Loucy (cell line): ENCODE results near the gene SLC48A1.
A peak's percentile ranks its signal among the peaks of the same experiment; 100 is the strongest.

Source experiments
- H2AFZ ChIP-seq: fragments of 200-600 bp; sonication (generic); 2 replicates; pipeline ENCODE4 v1.6.0; 2016; ENCODE audit warnings: antibody characterized with exemption, mild to moderate bottlenecking, low read length, moderate library complexity
- H3F3A ChIP-seq: fragments of 200-600 bp; 2 replicates; pipeline ENCODE4 v1.6.0; 2016; ENCODE audit warnings: antibody characterized with exemption, low read depth, mild to moderate bottlenecking
- H3K27me3 ChIP-seq: fragments of 200-600 bp; sonication (generic); 2 replicates; pipeline ENCODE4 v1.6.1; 2014; ENCODE audit warnings: low read length, mild to moderate bottlenecking; ENCODE audit not compliant: insufficient read depth, poor library complexity, severe bottlenecking
- H3K36me3 ChIP-seq: fragments of 200-600 bp; sonication (generic); 2 replicates; pipeline ENCODE4 v1.6.1; 2016; ENCODE audit warnings: low read length; ENCODE audit not compliant: insufficient read depth
- H3K4me1 ChIP-seq: fragments of 200-600 bp; sonication (generic); 2 replicates; pipeline ENCODE4 v1.5.1; 2014; ENCODE audit warnings: low read length, mild to moderate bottlenecking; ENCODE audit not compliant: insufficient read depth, poor library complexity, severe bottlenecking
- H3K4me2 ChIP-seq: fragments of 200-600 bp; sonication (generic); 2 replicates; pipeline ENCODE4 v1.6.0; 2014; ENCODE audit warnings: antibody characterized with exemption, low read length, low read depth, mild to moderate bottlenecking; ENCODE audit not compliant: poor library complexity, severe bottlenecking
- H3K4me3 ChIP-seq: fragments of 200-600 bp; sonication (generic); 2 replicates; pipeline ENCODE4 v1.5.1; 2014; ENCODE audit warnings: low read length, mild to moderate bottlenecking, mixed read lengths; ENCODE audit not compliant: poor library complexity, severe bottlenecking
- H3K79me2 ChIP-seq: fragments of 200-600 bp; sonication (generic); 2 replicates; pipeline ENCODE4 v1.6.1; 2014; ENCODE audit warnings: low read length; ENCODE audit not compliant: insufficient read depth
- H3K9ac ChIP-seq: fragments of 200-600 bp; sonication (generic); 2 replicates; pipeline ENCODE4 v1.6.0; 2014; ENCODE audit warnings: mild to moderate bottlenecking, low read depth, low read length, moderate library complexity; ENCODE audit not compliant: poor library complexity, severe bottlenecking
- H3K9me2 ChIP-seq: fragments of 200-600 bp; sonication (generic); replicated peaks from 2 replicates; pipeline ENCODE4 v1.6.1; 2016; ENCODE audit warnings: low read depth, low read length, mixed read lengths
- H3K9me3 ChIP-seq: fragments of 200-600 bp; sonication (generic); 2 replicates; pipeline ENCODE4 v1.6.1; 2014; ENCODE audit warnings: mild to moderate bottlenecking, antibody characterized with exemption, low read length, low read depth; ENCODE audit not compliant: insufficient read depth
- H4K20me1 ChIP-seq: fragments of 200-600 bp; sonication (generic); 2 replicates; pipeline ENCODE4 v1.6.0; 2014; ENCODE audit warnings: antibody characterized with exemption, low read length, mild to moderate bottlenecking; ENCODE audit not compliant: insufficient read depth, poor library complexity, severe bottlenecking
- CTCF ChIP-seq: fragments of 200-600 bp; sonication (generic); conservative IDR thresholded peaks from 2 replicates; pipeline ENCODE4 v1.5.1; 2014; ENCODE audit warnings: mild to moderate bottlenecking, antibody characterized with exemption, low read length
- EZH2phosphoT487 ChIP-seq: fragments of 200-600 bp; IDR thresholded peaks from 2 replicates; pipeline ENCODE4 v1.6.1; 2018; ENCODE audit warnings: antibody characterized with exemption, mild to moderate bottlenecking, moderate library complexity, borderline replicate concordance

The SLC48A1 gene

DNA sequence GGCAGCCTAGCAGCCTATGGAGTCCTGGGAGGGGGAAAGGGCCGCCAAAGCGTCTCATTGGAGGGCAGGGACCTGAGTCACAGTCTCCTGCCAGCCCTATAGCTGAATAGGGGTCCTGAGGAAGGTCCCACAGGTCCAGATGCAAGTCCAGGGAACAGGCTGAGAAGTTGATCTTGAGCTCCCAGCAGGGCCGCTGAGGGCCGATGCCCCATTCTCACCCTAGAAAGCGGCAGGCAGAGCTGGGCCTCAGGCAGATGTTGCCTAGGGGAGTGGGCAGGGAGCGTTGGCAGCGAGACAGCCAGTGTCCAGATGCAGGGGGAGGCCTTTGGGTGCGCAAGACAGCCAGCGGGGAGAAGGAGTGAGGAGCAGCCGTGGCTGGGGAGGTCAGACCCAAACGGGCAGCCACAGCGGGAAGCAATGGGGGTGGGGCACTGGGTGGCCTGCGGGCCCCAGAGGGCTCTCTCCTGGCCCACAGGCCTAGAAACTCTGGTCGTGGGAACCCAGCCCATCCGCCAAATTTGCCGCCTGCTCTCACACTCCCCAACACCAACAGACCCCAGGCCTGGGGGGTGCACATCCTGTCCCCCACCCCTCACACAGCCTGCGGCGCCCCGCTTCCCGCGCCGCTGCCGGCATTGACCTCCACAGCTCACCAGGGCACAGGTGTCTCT is 45.6 kb downstream of the SLC48A1 start:
- no peaks in the 10 kb centered on the region for H3K9me2 ChIP-seq
- no peak for TF ChIP-seq EZH2phosphoT487
- TF ChIP-seq CTCF, result no peak
- peaks cover 55% of the 10 kb centered on the region for H3K4me1 ChIP-seq
- peak overlapping the region; percentile 91 for H3K4me3 ChIP-seq
- no peaks in the 10 kb centered on the region for H3K9me3 ChIP-seq
- peaks cover 71% of the 10 kb centered on the region for H3K79me2 ChIP-seq
- H3K27me3 ChIP-seq, result no peaks in the 10 kb centered on the region
- peaks cover 5% of the 10 kb centered on the region; the same call in 1 of the 2 replicates for H3F3A ChIP-seq
- H2AFZ ChIP-seq, result no peak overlapping the region
- H3K4me2 ChIP-seq, result peak overlapping the region; percentile 98
- no peaks in the 10 kb centered on the region for H3K36me3 ChIP-seq
- H4K20me1 ChIP-seq, result peaks cover 34% of the 10 kb centered on the region
- H3K9ac ChIP-seq, result peak overlapping the region; percentile 89

DNA sequence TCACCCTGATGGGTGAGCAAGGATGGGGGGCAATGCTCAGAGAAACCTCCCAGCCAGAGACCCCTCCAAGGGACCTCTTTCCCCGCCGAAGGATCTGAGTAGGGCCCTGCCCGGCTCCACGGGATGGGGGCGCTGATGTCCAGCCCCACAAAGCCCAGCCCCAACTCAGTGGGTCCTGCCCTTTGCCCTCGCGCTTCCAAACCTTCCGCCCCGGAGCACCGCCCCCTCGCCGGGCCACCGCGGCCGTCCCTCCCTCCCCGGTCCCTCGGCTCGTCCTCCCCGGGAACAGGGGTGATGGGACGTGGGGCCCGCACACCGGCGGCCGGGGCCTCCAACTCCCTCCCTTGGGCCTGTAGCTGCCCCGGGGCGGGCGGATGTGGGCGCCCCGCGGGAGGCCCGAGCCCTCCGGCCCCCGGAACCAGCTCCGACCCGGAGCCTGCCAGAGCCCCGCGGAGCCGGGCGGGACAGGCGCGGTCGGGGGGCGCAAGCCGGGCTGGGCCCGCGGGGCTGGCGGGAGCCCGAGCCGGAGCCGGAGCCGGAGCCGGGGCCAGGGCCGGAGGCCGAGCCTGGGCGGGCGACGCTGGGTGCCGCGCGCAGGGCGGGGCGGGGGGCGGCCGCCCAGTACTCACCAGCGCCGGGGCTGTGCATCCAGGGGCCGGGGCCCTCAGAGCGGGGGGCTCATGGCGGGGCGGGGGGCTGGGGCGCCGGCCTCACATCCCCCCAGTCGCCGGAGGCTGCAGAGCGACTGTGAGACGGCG is 46.3 kb downstream of the SLC48A1 start:
- H3K27me3 ChIP-seq, result no peaks in the 10 kb centered on the region

More for the DNA sequence above, 46.3 kb downstream of the SLC48A1 start:
- Histone ChIP-seq H3K36me3 (no peaks in the 10 kb centered on the region), H3K9me2 (no peaks in the 10 kb centered on the region), H3K9me3 (no peaks in the 10 kb centered on the region), H3K4me2 (peak overlapping the region; percentile 99), H2AFZ (no peak overlapping the region; the same call in 1 of the 2 replicates), H3F3A (peaks cover 5% of the 10 kb centered on the region; the same call in 1 of the 2 replicates), H3K4me3 (peak overlapping the region; percentile 91), H3K4me1 (peaks cover 55% of the 10 kb centered on the region), H4K20me1 (peaks cover 32% of the 10 kb centered on the region), H3K79me2 (peaks cover 64% of the 10 kb centered on the region), H3K9ac (peak overlapping the region; percentile 91)
- peak; percentile 48 for TF ChIP-seq CTCF
- TF ChIP-seq EZH2phosphoT487, result no peak
